Measurements from ENCODE around the gene MCTP1.

DNA sequence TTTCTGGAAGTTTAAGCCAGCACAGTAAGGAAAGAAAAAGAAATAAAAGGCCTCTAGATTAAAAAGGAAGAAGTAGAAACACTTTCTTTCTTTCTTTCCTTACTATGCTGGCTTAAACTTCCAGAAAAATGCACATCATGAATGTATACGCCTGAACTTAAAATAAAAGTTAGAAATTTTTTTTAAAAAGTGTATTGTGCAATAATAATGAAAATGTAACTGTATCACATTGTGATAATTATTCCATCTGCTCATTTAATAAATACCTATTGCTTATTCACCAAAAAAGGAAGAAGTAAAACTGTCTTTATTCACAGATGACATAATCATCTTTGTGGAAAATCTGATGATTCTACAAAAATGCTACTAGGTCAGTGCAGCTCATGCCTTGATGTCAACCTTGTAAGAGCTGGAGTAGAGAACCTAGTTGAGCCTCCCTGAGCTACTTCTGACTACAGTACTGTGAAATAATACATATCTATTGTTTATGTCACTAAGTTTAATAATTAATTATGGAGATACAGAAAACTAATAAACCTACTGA, 49.4 kb downstream of the MCTP1 start:
- TF ChIP-seq, protein P1, sequence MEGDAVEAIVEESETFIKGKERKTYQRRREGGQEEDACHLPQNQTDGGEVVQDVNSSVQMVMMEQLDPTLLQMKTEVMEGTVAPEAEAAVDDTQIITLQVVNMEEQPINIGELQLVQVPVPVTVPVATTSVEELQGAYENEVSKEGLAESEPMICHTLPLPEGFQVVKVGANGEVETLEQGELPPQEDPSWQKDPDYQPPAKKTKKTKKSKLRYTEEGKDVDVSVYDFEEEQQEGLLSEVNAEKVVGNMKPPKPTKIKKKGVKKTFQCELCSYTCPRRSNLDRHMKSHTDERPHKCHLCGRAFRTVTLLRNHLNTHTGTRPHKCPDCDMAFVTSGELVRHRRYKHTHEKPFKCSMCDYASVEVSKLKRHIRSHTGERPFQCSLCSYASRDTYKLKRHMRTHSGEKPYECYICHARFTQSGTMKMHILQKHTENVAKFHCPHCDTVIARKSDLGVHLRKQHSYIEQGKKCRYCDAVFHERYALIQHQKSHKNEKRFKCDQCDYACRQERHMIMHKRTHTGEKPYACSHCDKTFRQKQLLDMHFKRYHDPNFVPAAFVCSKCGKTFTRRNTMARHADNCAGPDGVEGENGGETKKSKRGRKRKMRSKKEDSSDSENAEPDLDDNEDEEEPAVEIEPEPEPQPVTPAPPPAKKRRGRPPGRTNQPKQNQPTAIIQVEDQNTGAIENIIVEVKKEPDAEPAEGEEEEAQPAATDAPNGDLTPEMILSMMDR (IDR thresholded peaks at IDR 0.05), result no peak
- TF ChIP-seq POLR2AphosphoS5 (IDR thresholded peaks at IDR 0.05) (no peak), POLR2A (IDR thresholded peaks at IDR 0.05; ENCODE audit: low read depth) (no peak), EP300 (IDR thresholded peaks at IDR 0.05) (no peak)

Measured in esophagus muscularis mucosa (tissue), 4 donors.